Measurements from ENCODE around the gene LILRB2.
"Not testable (repeated sequence)": the region's sequence is repeated elsewhere in the genome, so short reads cannot be mapped to it uniquely, and the experiment has no call there.

Gene LILRB2

DNA sequence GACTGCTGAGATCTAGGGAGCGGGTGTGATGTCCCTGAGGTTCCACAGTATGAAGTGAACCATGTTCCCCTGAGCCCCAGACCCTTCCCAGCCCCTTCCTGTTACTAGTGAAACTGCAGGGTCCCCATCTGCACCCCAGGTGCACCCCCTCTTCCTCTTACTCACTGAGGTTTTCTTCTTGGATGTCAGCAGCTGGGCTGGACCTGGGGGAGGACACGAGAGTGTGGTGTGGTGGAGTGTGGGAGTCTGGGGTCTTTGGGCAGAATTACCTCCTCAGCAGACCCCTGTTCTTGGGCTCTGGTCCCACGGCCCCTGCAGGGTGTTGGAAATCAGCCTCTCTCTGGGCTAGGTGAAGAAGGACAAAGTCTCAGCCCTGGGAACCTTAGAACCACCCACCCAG, 35.0 kb downstream of the LILRB2 start:
- FAIRE-seq (no peak), DNase-seq (ENCODE audit: insufficient read length, low spot score) (no peak)

DNA sequence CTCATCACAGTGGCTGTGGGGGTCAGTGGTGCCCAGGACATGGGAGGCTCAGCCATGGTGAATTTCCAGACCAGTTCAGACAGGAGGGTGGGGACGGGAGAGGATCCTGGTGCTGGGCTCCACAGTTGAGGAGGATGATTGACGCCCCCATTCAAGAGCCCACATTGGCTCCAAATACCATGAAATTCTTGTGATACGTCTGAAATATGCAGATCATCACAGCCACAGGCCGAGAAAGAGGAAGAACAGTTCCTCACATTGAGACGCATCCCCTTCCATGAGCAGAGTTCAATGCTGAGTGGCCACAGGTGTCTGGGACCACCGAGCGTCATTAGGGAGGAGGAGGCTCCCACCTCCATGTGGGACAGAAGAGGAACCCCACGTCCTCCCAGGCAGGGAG, 37.1 kb downstream of the LILRB2 start:
- FAIRE-seq, result not testable (repeated sequence)

DNA sequence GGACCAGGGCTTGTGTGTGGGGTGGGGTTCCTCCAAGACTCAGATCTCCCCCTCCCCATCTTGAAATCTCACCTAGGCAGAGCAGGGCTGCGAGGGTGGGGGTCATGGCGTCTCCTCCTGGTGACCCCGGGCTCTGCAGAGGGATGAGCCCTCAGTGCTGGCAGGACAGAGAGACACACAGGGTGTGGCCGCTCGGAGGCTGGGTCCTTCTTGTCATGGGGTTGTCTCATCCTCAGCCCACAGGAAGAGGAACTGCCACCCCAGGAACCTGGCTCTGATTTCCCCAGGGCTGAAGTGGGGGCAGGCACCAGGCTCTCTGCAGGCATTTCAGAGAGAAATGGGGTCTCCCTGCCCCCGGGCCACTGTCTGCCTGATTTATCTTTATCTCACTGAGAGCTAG, 38.3 kb downstream of the LILRB2 start, which contains the start of gene LILRA6:
TSS of gene LILRA6 (minus strand) at position 145 of the 400 bp plus-strand sequence.
- not testable (repeated sequence) for DNase-seq (ENCODE audit: insufficient read length, low spot score); FAIRE-seq

More for the DNA sequence above, 37.1 kb downstream of the LILRB2 start:
- DNase-seq (ENCODE audit: insufficient read length, low spot score), result not testable (repeated sequence)

DNA sequence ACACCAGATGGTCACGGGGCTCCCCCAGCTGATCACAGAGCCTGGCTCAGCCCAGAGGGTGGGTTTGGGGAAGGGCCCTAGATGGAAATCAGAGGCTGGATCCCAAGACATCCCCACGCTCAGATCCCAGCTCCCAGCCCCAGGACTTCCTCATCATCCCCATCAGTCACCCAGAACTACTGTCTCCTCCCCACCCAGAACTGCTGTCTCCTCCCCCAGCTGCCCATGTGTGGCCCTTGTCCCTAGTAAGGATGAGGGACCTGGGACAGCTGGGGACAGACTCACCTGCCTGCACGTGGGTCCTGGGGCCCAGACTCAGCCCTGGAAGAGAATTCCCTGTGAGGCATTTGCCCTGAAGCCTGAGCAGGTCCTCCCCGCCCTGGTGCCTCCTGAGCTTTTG, 38.7 kb downstream of the LILRB2 start:
- FAIRE-seq; DNase-seq (ENCODE audit: insufficient read length, low spot score): not testable (repeated sequence)

DNA sequence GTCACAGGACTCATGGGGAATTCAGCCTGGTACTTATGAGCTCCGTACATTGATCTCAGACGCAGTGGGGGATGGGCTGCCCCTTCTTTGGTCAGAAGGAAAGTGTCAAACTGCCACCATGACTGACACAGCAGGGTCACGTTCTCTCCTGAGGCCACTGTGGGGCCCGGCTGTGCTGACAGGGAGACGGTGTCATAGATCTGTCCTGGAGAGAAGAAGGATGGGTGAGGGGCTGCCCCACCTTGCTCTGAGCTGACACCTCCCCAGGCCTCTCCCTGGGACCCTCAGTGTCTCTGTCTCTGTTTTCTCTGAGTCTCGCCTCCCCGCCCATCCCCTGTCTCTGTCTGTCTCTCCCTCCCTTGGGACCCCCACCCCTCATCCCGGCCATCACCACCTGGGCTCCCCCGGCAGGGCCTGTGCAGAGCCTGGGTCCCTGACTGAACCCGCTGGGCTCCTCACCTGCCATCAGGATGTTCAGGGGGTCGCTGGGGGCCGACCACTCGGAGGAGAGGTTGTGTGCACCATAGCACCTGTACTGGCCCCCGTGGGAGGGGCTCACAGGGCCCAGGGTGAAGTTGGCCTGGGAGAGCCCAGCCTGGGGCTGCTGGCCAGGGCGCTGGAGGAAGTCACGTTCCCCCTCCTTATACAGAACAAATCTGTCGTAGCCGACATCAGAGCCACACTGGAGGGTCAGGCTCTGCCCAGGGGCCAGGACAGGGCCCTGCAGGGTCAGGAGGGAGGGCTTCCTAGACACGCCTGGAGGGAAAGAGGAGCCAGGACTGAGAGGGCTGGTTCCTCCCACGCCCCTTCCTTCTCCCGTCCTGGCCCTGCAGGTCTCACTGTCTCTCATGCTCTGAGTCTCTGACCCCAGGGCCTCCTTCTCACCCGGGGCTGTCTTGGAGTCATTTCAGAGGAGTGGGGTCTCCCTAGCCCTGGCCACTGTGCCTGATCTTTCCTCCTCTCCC, 40.3 kb downstream of the LILRB2 start:
- not testable (repeated sequence) for DNase-seq (ENCODE audit: insufficient read length, low spot score)
- peak; percentile 13 for FAIRE-seq

DNA sequence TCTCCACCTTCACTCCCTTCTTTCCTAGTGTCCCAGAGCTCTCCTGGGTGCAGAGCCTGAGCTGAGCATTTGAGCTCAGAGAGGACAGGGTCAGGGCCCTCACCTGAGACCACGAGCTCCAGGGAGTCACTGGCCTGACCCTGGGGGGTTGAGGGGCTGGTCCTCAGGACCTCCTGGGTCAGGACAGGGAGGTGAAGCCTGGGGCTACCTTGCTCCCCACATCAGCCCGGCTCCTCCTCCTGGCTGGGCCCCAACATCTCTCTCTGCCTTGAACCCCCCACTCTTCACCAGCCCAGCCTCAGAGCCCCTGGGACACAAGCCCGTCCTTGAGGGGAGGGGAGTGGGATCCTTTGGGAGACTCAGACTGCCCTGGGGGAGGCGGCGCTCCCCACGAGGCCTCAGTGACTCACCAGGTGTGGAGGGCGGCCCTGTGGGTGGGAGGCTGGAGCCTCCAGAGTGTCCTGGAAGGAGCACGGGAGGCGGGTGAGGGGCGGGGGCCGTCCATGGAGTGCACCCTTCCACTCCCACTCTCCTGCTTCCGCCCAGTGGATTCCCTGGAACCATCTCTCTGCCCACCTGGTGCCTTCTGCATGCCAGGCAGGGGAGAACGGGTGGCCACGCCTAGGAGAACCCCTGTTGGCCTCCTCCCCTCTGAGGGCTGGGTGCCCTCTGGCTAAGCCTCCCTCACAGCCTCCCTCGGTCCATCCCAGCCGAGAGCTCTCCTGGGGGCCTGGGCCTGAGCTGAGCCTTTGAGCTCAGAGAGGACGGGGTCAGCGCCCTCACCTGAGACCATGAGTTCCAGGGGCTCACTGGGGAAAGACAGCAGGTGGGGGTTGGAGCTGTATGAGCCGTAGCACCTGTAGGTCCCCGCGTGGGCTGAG, 41.2 kb downstream of the LILRB2 start:
- peak; percentile 48 for FAIRE-seq
- not testable (repeated sequence) for DNase-seq (ENCODE audit: insufficient read length, low spot score)

DNA sequence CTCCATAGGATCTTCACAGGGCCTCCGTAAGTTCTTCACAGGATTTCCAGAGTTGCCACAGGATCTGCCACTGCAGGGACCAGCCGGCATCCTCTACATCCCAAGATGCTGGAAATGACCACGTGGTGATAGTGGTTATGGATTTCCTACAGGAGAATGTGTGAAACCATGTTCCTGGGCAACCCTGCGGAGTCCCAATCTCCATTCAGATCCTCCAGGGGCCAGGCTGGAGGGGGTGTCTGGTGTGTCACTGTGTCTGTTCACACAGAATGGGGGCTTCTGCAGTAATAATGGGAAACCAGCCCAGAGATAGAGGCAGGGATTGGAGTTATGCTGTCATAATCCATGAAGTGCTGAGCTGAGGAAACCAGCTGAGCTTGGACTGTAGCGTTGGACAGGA, 47.0 kb downstream of the LILRB2 start:
- DNase-seq (ENCODE audit: insufficient read length, low spot score), result no peak
- FAIRE-seq, result no peak

DNA sequence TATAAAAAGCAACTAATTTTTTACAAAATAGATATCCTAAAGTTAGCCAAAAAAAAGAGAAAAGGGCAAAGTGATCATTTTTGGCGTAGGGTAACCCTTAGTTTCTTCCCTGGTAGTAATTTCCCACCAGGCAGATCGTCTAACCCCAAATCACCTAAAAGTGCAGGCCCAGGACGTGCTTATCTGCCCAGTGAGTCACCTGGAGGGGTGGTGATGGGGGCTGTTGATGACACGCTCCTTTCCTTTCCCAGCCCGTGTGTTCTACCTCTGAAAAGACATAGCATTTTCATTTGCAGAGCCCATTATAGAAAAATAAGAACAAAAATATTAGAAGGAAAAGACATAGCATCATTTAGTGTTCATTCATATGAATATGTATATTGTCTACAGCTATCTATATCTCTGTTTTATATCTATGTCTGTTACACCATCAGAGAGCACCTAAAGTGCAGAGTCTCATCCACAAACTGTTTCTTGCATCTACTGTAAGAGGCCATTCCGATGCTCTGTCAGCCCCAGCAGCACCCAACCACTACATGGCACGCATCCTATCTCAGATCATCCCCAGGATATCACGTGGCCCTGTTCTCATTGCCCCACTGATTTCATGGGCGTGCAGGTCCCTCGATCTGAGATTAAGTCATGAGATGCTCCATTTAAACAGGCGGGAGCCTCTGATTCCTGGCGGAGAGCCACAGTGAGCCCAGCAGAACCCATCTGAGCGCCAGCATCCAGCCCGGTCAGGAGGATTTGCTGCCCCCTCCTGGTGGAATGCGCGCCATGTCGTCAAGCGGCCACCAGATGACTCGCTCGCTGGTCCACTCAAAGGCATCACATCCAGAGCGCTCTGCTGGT, 49.6 kb downstream of the LILRB2 start:
- peak; percentile 96 for DNase-seq (ENCODE audit: insufficient read length, low spot score)
- peak; percentile 96 for FAIRE-seq

DNA sequence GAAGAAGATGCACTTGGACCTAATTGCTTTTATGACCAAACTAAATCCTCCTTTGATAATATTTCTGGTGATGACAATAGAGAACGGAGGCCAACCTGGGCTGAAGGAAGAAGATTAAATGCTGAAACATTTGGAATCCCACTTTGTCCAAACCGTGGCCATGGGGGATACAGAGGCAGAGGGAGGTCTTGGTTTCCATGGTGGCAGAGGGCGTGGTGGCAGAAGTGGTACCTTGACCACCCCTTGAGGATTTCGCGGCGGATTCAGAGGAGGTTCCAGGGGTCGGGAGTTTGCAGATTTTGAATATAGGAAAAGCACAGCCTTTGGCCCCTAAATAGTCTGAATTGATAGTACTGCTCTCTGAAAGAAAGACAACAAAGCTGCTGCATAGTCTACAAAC, 50.9 kb downstream of the LILRB2 start:
- FAIRE-seq (peak; percentile 73), DNase-seq (ENCODE audit: insufficient read length, low spot score) (no peak)

DNA sequence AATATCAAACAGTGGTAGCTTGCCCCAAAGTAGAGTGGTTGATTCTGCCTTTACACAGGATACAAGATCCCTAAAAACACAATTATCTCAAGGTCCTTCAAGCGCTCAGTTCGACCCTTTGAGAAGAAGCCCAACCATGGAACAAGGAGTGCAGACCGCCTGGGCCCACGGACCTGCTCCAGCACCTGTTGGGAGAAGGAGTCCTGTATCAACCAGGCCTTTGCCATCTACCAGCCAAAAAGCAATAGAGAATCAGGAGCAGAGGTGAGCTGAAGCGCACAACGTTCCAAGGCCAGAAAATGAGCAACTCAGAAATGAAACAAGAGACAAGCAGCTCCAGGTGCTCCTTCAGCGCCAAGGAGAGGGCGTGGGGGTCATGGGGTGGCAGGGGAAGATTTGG, 51.8 kb downstream of the LILRB2 start:
- peak; percentile 59 for FAIRE-seq
- no peak for DNase-seq (ENCODE audit: insufficient read length, low spot score)

DNA sequence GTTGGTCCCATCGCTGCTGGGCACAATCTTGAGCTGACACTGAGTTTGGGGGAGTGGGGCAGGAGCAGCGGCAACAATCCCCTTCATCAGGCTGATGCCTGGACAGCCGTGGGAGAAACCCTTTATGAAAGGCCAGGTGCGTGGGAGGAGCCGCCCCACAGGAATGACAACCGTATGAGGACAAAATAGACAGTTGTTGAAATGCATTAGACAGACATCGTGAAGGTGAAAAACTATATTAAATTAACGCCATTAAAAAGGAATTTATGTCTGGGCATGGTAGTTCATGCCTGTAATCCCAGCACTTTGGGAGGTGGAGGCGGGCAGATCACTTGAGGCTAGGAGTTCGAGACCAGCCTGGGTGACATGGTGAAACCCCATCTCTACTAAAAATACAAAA, 56.3 kb downstream of the LILRB2 start:
- DNase-seq (ENCODE audit: insufficient read length, low spot score); FAIRE-seq: not testable (repeated sequence)

DNA sequence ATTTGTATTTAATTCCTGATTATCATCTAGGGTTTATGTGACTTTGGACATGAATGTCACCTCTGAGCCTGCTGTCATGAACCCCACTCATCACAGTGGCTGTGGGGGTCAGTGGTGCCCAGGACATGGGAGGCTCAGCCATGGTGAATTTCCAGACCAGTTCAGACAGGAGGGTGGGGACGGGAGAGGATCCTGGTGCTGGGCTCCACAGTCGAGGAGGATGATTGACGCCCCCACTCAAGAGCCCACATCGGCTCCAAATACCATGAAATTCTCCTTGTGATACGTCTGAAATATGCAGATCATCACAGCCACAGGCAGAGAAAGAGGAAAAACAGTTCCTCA, 57.0 kb downstream of the LILRB2 start:
- not testable (repeated sequence) for FAIRE-seq; DNase-seq (ENCODE audit: insufficient read length, low spot score)
